Measurements from ENCODE around the gene NUP153. TPM values are rescaled to one million over a fixed set of nuclear protein-coding genes. Genes with fewer than 3 reads are reported as not detected.

Gene NUP153
- total and polyA plus RNA-seq, 4 donors: 6.2 to 50.2 (median 21.9) TPM

DNA sequence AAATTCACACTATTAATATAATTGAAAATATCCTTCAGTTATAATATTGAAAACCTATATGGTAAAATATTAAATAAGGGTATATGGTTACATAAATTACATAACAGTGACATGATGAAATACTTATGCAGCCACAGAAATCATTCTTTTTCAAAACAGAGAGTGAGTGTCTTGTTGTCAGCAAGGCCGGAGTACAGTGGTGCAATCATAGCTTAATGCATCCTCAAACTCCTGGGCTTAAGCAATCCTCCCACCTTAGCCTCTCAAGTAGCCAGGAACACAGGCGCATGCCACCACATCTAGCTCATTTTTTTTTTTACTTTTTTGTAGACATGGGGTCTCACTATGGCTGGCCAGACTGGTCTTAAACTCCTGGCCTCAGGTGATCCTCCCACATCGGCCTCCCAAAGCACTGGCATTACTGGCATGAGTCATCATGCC lies 66.2 kb downstream of the NUP153 start:
- no peak overlapping the region for H3K4me3 ChIP-seq
- peaks cover 0 to 7% (median 0%) of the 10 kb centered on the region in 5 donors for H3K4me1 ChIP-seq (ENCODE audit: control insufficient read depth in 5 of 5, insufficient read depth in 5 of 5, low read length in 5 of 5)
- no peak overlapping the region for H3K27ac ChIP-seq (ENCODE audit: low read depth in 1 of 2, low read length in 1 of 2)
- ATAC-seq (ENCODE audit: insufficient read depth, low FRiP score): no peak
- 72 to 86% methylated on average over 3 of the region's 3 CpGs for WGBS, 2 donors
- peaks cover 15 to 47% (median 34%) of the 10 kb centered on the region in 4 donors for H3K36me3 ChIP-seq (ENCODE audit: control insufficient read depth in 4 of 4, insufficient read depth in 4 of 4, low read length in 4 of 4)
- H3K9me3 ChIP-seq (ENCODE audit: control insufficient read depth in 4 of 4, insufficient read depth in 3 of 4, low read length in 3 of 4): no peaks in the 10 kb centered on the region
- TF ChIP-seq, protein P1, sequence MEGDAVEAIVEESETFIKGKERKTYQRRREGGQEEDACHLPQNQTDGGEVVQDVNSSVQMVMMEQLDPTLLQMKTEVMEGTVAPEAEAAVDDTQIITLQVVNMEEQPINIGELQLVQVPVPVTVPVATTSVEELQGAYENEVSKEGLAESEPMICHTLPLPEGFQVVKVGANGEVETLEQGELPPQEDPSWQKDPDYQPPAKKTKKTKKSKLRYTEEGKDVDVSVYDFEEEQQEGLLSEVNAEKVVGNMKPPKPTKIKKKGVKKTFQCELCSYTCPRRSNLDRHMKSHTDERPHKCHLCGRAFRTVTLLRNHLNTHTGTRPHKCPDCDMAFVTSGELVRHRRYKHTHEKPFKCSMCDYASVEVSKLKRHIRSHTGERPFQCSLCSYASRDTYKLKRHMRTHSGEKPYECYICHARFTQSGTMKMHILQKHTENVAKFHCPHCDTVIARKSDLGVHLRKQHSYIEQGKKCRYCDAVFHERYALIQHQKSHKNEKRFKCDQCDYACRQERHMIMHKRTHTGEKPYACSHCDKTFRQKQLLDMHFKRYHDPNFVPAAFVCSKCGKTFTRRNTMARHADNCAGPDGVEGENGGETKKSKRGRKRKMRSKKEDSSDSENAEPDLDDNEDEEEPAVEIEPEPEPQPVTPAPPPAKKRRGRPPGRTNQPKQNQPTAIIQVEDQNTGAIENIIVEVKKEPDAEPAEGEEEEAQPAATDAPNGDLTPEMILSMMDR (IDR thresholded peaks at IDR 0.05; ENCODE audit: control extremely low read depth, extremely low read depth): no peak
- no peak for DNase-seq
- H3K9ac ChIP-seq (ENCODE audit: insufficient read depth in 1 of 2, low read length in 2 of 2): no peak overlapping the region
- H3K27me3 ChIP-seq (ENCODE audit: control insufficient read depth in 3 of 3, insufficient read depth in 3 of 3, low read length in 2 of 3): no peaks in the 10 kb centered on the region

DNA sequence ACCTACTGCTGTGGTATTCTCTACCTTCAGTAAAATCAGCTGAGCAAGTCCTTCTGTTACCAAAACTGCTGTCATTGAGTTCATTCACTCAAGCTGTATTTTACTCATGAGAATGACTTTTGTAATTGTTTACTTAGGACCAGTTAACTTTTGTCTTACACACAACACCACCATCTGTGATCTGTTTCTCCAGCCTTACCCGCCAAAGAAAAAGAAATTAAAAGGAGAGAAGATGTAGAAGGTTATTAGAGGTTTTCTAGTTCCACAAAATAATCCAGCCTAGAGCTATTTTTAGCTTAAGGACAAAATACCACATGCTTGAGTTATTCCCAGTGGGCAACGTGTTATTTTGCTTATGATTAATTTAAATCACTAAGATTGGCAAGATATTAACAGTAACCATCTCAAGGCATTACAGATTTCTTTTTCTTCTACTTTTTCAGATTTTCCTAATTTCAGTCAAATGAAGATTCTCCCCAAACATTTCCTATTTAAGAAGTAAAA lies 68.5 kb downstream of the NUP153 start:
- Histone ChIP-seq H3K9me3 (ENCODE audit: control insufficient read depth in 4 of 4, insufficient read depth in 3 of 4, low read length in 3 of 4) (no peaks in the 10 kb centered on the region), H3K27me3 (ENCODE audit: control insufficient read depth in 3 of 3, insufficient read depth in 3 of 3, low read length in 2 of 3) (no peaks in the 10 kb centered on the region), H3K27ac (ENCODE audit: low read depth in 1 of 2, low read length in 1 of 2) (no peak overlapping the region), H3K4me1 (ENCODE audit: control insufficient read depth in 5 of 5, insufficient read depth in 5 of 5, low read length in 5 of 5) (peaks cover 0 to 16% (median 0%) of the 10 kb centered on the region in 5 donors), H3K4me3 (no peak overlapping the region), H3K36me3 (ENCODE audit: control insufficient read depth in 4 of 4, insufficient read depth in 4 of 4, low read length in 4 of 4) (peaks cover 7 to 35% (median 24%) of the 10 kb centered on the region in 4 donors), H3K9ac (ENCODE audit: insufficient read depth in 1 of 2, low read length in 2 of 2) (no peak overlapping the region)
- no peak for ATAC-seq (ENCODE audit: insufficient read depth, low FRiP score)
- TF ChIP-seq, protein P1 (IDR thresholded peaks at IDR 0.05; ENCODE audit: control extremely low read depth, extremely low read depth): no peak
- WGBS, 2 donors: 81 to 86% methylated on average over 2 of the region's 2 CpGs
- DNase-seq: no peak

DNA sequence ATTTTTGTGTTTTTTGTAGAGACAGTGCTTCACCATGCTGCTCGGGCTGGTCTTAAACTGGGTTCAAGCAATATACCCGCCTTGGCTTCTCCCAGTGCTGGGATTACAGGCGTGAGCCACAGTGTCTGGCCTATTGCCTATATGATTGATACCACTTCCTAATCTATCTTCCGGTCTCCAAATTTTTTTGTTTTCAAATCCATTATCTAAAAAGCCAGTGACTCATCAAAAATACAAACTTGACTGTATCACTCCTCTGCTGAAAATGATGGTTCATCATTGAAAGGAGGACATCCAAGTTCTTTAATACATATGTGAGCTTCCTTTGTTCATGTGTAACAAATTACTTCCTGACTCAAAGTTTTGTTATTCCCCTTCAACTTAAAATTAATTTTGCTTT lies 71.2 kb downstream of the NUP153 start:
- WGBS, 2 donors: 92 to 95% methylated on average over 4 of the region's 4 CpGs
- H3K9me3 ChIP-seq (ENCODE audit: control insufficient read depth in 4 of 4, insufficient read depth in 3 of 4, low read length in 3 of 4): no peaks in the 10 kb centered on the region

More for the DNA sequence above, 71.2 kb downstream of the NUP153 start:
- Histone ChIP-seq H3K27ac (ENCODE audit: low read depth in 1 of 2, low read length in 1 of 2) (no peak overlapping the region), H3K36me3 (ENCODE audit: control insufficient read depth in 4 of 4, insufficient read depth in 4 of 4, low read length in 4 of 4) (peaks cover 6 to 28% (median 17%) of the 10 kb centered on the region in 4 donors), H3K9ac (ENCODE audit: insufficient read depth in 1 of 2, low read length in 2 of 2) (no peak overlapping the region), H3K27me3 (ENCODE audit: control insufficient read depth in 3 of 3, insufficient read depth in 3 of 3, low read length in 2 of 3) (no peaks in the 10 kb centered on the region), H3K4me3 (no peak overlapping the region), H3K4me1 (ENCODE audit: control insufficient read depth in 5 of 5, insufficient read depth in 5 of 5, low read length in 5 of 5) (peaks cover 0 to 16% (median 0%) of the 10 kb centered on the region in 5 donors)
- ATAC-seq (ENCODE audit: insufficient read depth, low FRiP score) (no peak), DNase-seq (no peak)
- TF ChIP-seq, protein P1 (IDR thresholded peaks at IDR 0.05; ENCODE audit: control extremely low read depth, extremely low read depth): no peak

Data from lung (tissue), 12 donors.